H9 (cell line): ENCODE results near the gene SHISA3. TPM values are rescaled to one million over a fixed set of nuclear protein-coding genes. Genes with fewer than 3 reads are reported as not detected.

Experiments used
- DNase-seq: peaks from one replicate; pipeline ENCODE4 v3.0.0-alpha.2; 2017
- H2AFZ ChIP-seq: one replicate; pipeline ENCODE4 v1.6.1; 2013; ENCODE audit warnings: mild to moderate bottlenecking, low read length, control low read depth, moderate library complexity
- H2AK5ac ChIP-seq: 2 replicates; pipeline ENCODE4 v1.6.1; 2013; ENCODE audit warnings: low read length, control low read depth, mixed read lengths; ENCODE audit not compliant: insufficient read length
- H2BK120ac ChIP-seq: one replicate; pipeline ENCODE4 v1.6.1; 2013; ENCODE audit warnings: low read depth, mild to moderate bottlenecking, low read length, control low read depth, inconsistent platforms; ENCODE audit not compliant: poor library complexity, severe bottlenecking
- H2BK12ac ChIP-seq: 2 replicates; pipeline ENCODE4 v1.6.1; 2013; ENCODE audit warnings: low read length, control low read depth, mixed read lengths, low read depth; ENCODE audit not compliant: insufficient read length
- H2BK15ac ChIP-seq: 2 replicates; pipeline ENCODE4 v1.6.1; 2013; ENCODE audit warnings: low read depth, low read length, control low read depth
- H2BK20ac ChIP-seq: one replicate; pipeline ENCODE4 v1.6.1; 2013; ENCODE audit warnings: low read depth, mild to moderate bottlenecking, low read length, control low read depth, inconsistent platforms; ENCODE audit not compliant: poor library complexity, severe bottlenecking
- H2BK5ac ChIP-seq: 2 replicates; pipeline ENCODE4 v1.6.1; 2013; ENCODE audit warnings: low read length, control low read depth, mixed read lengths; ENCODE audit not compliant: insufficient read length
- H3K14ac ChIP-seq: 2 replicates; pipeline ENCODE4 v1.6.1; 2013; ENCODE audit warnings: low read length, control low read depth; ENCODE audit not compliant: insufficient read depth
- H3K18ac ChIP-seq: 2 replicates; pipeline ENCODE4 v1.6.1; 2013; ENCODE audit warnings: low read depth, mild to moderate bottlenecking, mixed read lengths, low read length, control low read depth; ENCODE audit not compliant: insufficient read length
- H3K23ac ChIP-seq: 2 replicates; pipeline ENCODE4 v1.6.1; 2013; ENCODE audit warnings: low read length, control low read depth, mixed read lengths, low read depth; ENCODE audit not compliant: insufficient read length
- H3K23me2 ChIP-seq: 2 replicates; pipeline ENCODE4 v1.6.1; 2013; ENCODE audit warnings: low read depth, mild to moderate bottlenecking, mixed read lengths, low read length, control low read depth; ENCODE audit not compliant: insufficient read length, poor library complexity, severe bottlenecking
- H3K27ac ChIP-seq: 2 replicates; pipeline ENCODE4 v1.5.1; 2013; ENCODE audit warnings: low read length, control low read depth, mixed read lengths, low read depth; ENCODE audit not compliant: insufficient read length
- H3K27me3 ChIP-seq: 2 replicates; pipeline ENCODE4 v1.6.1; 2013; ENCODE audit warnings: low read length, control low read depth, inconsistent platforms; ENCODE audit not compliant: insufficient read depth
- H3K4ac ChIP-seq: 2 replicates; pipeline ENCODE4 v1.6.1; 2013; ENCODE audit warnings: low read depth, mild to moderate bottlenecking, control low read depth, inconsistent platforms, low read length, moderate library complexity
- H3K4me1 ChIP-seq: 2 replicates; pipeline ENCODE4 v1.6.1; 2013; ENCODE audit warnings: low read length, control low read depth, inconsistent platforms; ENCODE audit not compliant: insufficient read depth
- H3K4me2 ChIP-seq: 2 replicates; pipeline ENCODE4 v1.6.1; 2013; ENCODE audit warnings: low read length, control low read depth, mixed read lengths; ENCODE audit not compliant: insufficient read length, insufficient read depth
- H3K56ac ChIP-seq: 2 replicates; pipeline ENCODE4 v1.6.1; 2013; ENCODE audit warnings: low read depth, mild to moderate bottlenecking, mixed read lengths, low read length, control low read depth; ENCODE audit not compliant: insufficient read length
- H3K79me1 ChIP-seq: 2 replicates; pipeline ENCODE4 v1.6.1; 2013; ENCODE audit warnings: low read depth, mild to moderate bottlenecking, moderate library complexity, low read length, control low read depth, inconsistent platforms; ENCODE audit not compliant: insufficient read depth, poor library complexity, severe bottlenecking
- H3K79me2 ChIP-seq: 2 replicates; pipeline ENCODE4 v1.6.1; 2013; ENCODE audit warnings: low read length, control low read depth, inconsistent platforms; ENCODE audit not compliant: insufficient read depth
- H3K9ac ChIP-seq: 2 replicates; pipeline ENCODE4 v1.6.1; 2013; ENCODE audit warnings: low read length, control low read depth, mixed read lengths; ENCODE audit not compliant: insufficient read length; ENCODE audit errors: extremely low read depth
- H3K9me3 ChIP-seq: one replicate; pipeline ENCODE4 v1.6.1; 2013; ENCODE audit warnings: low read depth, low read length, inconsistent platforms; ENCODE audit not compliant: control insufficient read depth
- H3T11ph ChIP-seq: one replicate; pipeline ENCODE4 v1.6.1; 2013; ENCODE audit warnings: mild to moderate bottlenecking, low read length, control low read depth, inconsistent platforms
- H4K20me1 ChIP-seq: one replicate; pipeline ENCODE4 v1.6.1; 2013; ENCODE audit not compliant: control insufficient read depth, insufficient read length, insufficient read depth
- H4K5ac ChIP-seq: 2 replicates; pipeline ENCODE4 v1.6.1; 2013; ENCODE audit warnings: low read depth, mild to moderate bottlenecking, mixed read lengths, low read length, control low read depth; ENCODE audit not compliant: insufficient read length
- H4K8ac ChIP-seq: replicated peaks from 2 replicates; pipeline ENCODE4 v1.6.1; 2013; ENCODE audit warnings: low read length, control low read depth, mixed read lengths, low read depth; ENCODE audit not compliant: insufficient read length
- H4K91ac ChIP-seq: 2 replicates; pipeline ENCODE4 v1.6.1; 2013; ENCODE audit warnings: low read depth, mild to moderate bottlenecking, moderate library complexity, mixed read lengths, low read length, control low read depth; ENCODE audit not compliant: insufficient read length
- H3K27ac Mint-ChIP-seq, 3 experiments: 2 replicates in 2 of 3; 3 replicates in 1 of 3; pipeline ENCODE4 v1.8.0; 2020 to 2021; ENCODE audit warnings: mixed read lengths in 3 of 3, mild to moderate bottlenecking in 1 of 3, moderate library complexity in 1 of 3
- H3K27me3 Mint-ChIP-seq: 2 replicates; pipeline ENCODE4 v1.8.0; 2021; ENCODE audit warnings: low read depth, mild to moderate bottlenecking, moderate library complexity, mixed read lengths
- H3K36me3 Mint-ChIP-seq, 3 experiments: 2 replicates in 2 of 3; 3 replicates in 1 of 3; pipeline ENCODE4 v1.8.0; 2020 to 2021; ENCODE audit warnings: low read depth in 3 of 3, mixed read lengths in 3 of 3; ENCODE audit not compliant: insufficient read depth in 1 of 3
- H3K4me1 Mint-ChIP-seq, 2 experiments: 2 replicates each; pipeline ENCODE4 v1.8.0; 2020; ENCODE audit warnings: mixed read lengths in 2 of 2
- H3K4me3 Mint-ChIP-seq, 2 experiments: 2 replicates in 1 of 2; 3 replicates in 1 of 2; pipeline ENCODE4 v1.8.0; 2020 to 2021; ENCODE audit warnings: mild to moderate bottlenecking in 2 of 2, mixed read lengths in 2 of 2, moderate library complexity in 1 of 2
- H3K9me3 Mint-ChIP-seq, 2 experiments: 2 replicates in 1 of 2; 3 replicates in 1 of 2; pipeline ENCODE4 v1.8.0; 2020; ENCODE audit warnings: mild to moderate bottlenecking in 2 of 2, mixed read lengths in 2 of 2, moderate library complexity in 1 of 2
- WGBS: extraction: QIAGEN DNeasy Blood & Tissue Kit; methylation state at CpG from one replicate; pipeline ENCODE4 v1.1.7; 2013; ENCODE audit warnings: missing lambda C conversion rate, low lambda C conversion rate, mixed read lengths; ENCODE audit not compliant: insufficient read length; ENCODE audit errors: extremely low coverage; 5-methylcytosine and 5-hydroxymethylcytosine counted together
- total RNA-seq: library from RNA; stranded (reverse); gene quantifications from 2 replicates; pipeline ENCODE4 v1.2.1, GENCODE V29; 2021
- TF ChIP-seq, protein P1 (sequence below): fragments of 200-600 bp; sonication (generic); conservative IDR thresholded peaks from 3 replicates; pipeline ENCODE4 v1.8.0; 2021; ENCODE audit warnings: antibody characterized with exemption, mild to moderate bottlenecking

Gene SHISA3
- total RNA-seq, 1 experiment from 2014 or later = 1.7 TPM

DNA sequence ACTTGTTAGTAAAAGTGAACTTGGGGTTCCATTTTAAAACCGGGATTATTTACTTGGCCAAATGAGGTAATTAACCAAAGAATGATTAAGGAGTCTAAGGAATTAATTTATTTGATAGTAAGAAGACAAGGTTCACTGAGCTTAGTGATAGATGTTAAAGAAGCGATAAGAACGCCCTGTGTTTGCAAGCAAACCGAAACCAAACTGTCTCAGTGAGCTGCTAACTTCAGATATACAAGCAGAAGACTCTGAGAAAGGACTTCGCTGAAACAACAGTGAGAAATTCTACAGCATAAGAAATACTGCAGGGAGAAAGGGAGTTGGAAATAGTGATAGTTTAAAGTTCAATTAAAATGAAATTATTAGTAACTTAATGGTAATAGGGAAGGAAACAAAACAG lies 37.6 kb upstream of the SHISA3 start:
- no peaks in the 10 kb centered on the region for H4K20me1 ChIP-seq
- H3K4me2 ChIP-seq = no peak overlapping the region
- H3K27ac ChIP-seq = no peak overlapping the region
- Mint-ChIP-seq H3K27me3 (no peaks in the 10 kb centered on the region; the same call in 1 of the 2 replicates), H3K9me3 (peaks cover 5 to 6% of the 10 kb centered on the region in 2 experiments; a peak in 2 of 5 replicates), H3K4me1 (peaks cover 10 to 12% of the 10 kb centered on the region in 2 experiments), H3K36me3 (peaks cover 0 to 6% (median 0%) of the 10 kb centered on the region in 3 experiments; a peak in 2 of 7 replicates), H3K4me3 (no peak overlapping the region), H3K27ac (no peak overlapping the region)
- no peak overlapping the region for H4K5ac ChIP-seq
- H3K79me2 ChIP-seq = no peaks in the 10 kb centered on the region; the same call in 1 of the 2 replicates
- peaks cover 3% of the 10 kb centered on the region; the same call in 1 of the 2 replicates for H3K4me1 ChIP-seq
- H3K9me3 ChIP-seq = no peaks in the 10 kb centered on the region
- H3K9ac ChIP-seq = no peak overlapping the region
- H2AK5ac ChIP-seq = no peak overlapping the region
- H4K8ac ChIP-seq = no peak overlapping the region
- no peak overlapping the region for H3T11ph ChIP-seq
- no peaks in the 10 kb centered on the region for H3K23me2 ChIP-seq
- H3K27me3 ChIP-seq = no peaks in the 10 kb centered on the region; the same call in 1 of the 2 replicates
- no peak overlapping the region for H2BK5ac ChIP-seq
- H2BK15ac ChIP-seq = no peak overlapping the region
- no peak overlapping the region for H3K4ac ChIP-seq
- no peak overlapping the region for H4K91ac ChIP-seq
- no peak overlapping the region for H3K18ac ChIP-seq
- no peak overlapping the region for H2BK120ac ChIP-seq
- no peak overlapping the region for H3K23ac ChIP-seq
- no peak overlapping the region for H3K56ac ChIP-seq
- TF ChIP-seq, protein P1, sequence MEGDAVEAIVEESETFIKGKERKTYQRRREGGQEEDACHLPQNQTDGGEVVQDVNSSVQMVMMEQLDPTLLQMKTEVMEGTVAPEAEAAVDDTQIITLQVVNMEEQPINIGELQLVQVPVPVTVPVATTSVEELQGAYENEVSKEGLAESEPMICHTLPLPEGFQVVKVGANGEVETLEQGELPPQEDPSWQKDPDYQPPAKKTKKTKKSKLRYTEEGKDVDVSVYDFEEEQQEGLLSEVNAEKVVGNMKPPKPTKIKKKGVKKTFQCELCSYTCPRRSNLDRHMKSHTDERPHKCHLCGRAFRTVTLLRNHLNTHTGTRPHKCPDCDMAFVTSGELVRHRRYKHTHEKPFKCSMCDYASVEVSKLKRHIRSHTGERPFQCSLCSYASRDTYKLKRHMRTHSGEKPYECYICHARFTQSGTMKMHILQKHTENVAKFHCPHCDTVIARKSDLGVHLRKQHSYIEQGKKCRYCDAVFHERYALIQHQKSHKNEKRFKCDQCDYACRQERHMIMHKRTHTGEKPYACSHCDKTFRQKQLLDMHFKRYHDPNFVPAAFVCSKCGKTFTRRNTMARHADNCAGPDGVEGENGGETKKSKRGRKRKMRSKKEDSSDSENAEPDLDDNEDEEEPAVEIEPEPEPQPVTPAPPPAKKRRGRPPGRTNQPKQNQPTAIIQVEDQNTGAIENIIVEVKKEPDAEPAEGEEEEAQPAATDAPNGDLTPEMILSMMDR = no peak
- no peak for DNase-seq
- H2BK20ac ChIP-seq = no peak overlapping the region
- no CpG with 5 or more reads among the region's 5 CpGs for WGBS
- no peak overlapping the region for H2BK12ac ChIP-seq
- H3K79me1 ChIP-seq = no peaks in the 10 kb centered on the region
- no peak overlapping the region for H2AFZ ChIP-seq
- H3K14ac ChIP-seq = no peak overlapping the region
